ENCODE measurements around the gene ERG. TPM values are rescaled to one million over a fixed set of nuclear protein-coding genes. Genes with fewer than 3 reads are reported as not detected.

ERG gene, protein sequence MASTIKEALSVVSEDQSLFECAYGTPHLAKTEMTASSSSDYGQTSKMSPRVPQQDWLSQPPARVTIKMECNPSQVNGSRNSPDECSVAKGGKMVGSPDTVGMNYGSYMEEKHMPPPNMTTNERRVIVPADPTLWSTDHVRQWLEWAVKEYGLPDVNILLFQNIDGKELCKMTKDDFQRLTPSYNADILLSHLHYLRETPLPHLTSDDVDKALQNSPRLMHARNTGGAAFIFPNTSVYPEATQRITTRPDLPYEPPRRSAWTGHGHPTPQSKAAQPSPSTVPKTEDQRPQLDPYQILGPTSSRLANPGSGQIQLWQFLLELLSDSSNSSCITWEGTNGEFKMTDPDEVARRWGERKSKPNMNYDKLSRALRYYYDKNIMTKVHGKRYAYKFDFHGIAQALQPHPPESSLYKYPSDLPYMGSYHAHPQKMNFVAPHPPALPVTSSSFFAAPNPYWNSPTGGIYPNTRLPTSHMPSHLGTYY
- total RNA-seq: 0.13 and 0.16 TPM in 2 replicates

GRCh38 chr21:38498057-38498833, at the start of gene ERG:
ERG (minus strand) TSS chr21:38498477; CDS start chr21:38498380, 97 bp downstream.

Other genes with a start within 250 kb of the ERG start
- gene KCNJ15, start 241.5 kb downstream of the ERG start, total RNA-seq: 19.9 and 79.2 TPM in 2 replicates